ENCODE data around the gene DNAI4.
"Not testable (repeated sequence)": the region's sequence is repeated elsewhere in the genome, so short reads cannot be mapped to it uniquely, and the experiment has no call there.

DNAI4 gene

DNA sequence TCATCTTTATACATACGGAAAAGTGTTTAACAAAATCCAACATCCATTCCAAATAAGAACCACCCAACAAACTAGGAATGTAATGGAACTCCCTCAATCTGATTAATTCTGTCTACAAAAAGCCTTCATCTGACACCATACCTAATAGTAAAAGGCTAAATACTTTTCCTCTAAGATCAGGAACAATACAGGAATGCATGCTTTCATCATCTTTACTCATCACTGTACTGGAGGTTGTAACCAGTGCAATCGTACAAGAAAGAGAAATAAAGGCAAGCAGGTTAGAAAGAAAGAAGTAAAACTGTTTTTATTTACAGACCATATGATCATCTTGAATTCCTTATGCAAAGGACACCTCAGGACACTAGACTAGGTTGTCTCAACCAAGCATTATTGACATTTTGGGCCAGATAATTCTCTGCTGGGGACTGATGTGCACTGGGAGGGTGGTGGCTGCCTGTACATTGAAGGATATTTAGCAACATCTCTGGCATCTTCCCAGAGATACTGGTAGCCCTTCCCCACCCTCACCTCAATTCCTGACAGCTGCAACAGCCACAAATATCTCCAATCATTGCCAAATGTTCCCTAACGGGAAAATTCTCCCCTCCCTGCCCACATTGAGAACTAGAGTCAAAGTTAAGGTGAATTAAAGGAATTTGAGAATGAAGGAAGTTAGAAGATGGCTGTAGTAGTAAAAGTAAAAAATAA lies 93.0 kb downstream of the DNAI4 start:
- DNase-seq: no peak

DNA sequence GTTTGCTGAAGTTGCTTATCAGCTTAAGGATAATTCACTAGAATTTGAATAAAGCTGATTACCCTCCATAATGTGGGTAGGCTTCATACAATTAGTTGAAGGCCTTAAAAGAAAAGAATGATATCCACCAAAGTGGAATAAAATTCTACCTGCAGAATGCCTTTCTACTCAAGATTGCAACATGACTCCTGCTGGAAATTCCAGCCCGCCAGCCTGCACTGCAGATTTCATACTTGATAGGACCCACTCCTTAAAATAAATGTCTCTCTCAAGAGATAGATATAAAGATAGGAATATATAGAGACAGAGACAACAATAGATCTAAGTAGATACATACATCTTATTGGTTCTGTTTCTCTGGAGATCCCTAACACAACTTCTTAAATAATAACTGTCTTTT lies 99.9 kb downstream of the DNAI4 start:
- DNase-seq: no peak

DNA sequence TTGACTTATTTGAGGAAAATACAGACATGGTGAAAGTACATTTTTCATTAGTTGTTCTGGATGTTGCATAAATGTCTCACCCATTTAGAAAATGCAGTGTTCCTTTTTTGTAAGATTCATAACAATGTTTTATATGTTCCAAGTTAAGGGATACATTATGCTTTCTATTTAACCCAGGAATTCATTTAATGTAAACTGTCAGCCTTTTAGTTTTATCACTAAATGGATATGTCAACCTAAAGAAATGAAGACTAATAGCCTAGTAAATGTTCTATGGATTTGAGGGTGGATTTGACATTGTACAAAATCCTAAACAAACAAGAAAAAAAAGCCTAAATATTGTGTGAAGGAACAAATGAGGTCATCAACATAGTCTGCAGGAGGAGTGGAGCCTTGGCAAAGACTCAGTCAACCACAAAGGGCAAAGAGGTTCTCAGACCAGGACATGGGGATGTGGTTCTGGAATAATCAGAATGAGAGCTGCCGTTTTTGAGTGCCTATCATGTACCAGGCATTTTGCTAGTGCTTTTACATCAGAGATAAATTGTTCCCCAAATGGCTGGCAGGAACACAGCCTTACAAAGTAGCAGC lies 114.8 kb downstream of the DNAI4 start:
- no peak for DNase-seq

DNA sequence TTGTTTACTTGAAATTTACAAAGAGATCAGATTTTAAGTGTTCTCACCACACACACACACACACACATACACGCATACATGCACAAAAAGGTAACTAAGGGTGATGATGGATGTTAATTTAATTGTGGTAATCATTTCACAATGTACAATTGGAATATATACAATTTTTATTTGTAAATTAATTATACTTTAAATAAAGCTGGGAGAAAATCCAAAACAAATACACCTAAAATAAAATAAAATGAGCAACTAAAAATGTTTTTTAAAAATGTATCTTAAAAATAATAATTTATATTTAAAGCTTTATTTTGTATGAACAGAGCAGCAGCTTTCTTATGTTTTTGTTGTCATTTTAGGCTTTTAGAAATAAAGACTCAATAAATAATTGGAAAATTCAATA lies 115.4 kb downstream of the DNAI4 start:
- no peak for DNase-seq

DNA sequence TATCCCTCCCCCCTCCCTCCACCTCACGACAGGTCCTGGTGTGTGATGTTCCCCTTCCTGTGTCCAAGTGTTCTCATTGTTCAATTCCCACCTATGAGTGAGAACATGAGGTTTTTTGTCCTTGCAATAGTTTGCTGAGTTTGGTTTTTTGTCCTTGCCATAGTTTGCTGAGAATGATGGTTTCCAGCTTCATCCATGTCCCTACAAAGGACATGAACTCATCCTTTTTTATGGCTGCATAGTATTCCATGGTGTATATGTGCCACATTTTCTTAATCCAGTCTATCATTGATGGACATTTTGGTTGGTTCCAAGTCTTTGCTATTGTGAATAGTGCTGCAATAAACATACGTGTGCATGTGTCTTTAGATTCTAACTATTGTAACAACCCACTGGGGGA lies 128.8 kb downstream of the DNAI4 start:
- DNase-seq: not testable (repeated sequence)

DNA sequence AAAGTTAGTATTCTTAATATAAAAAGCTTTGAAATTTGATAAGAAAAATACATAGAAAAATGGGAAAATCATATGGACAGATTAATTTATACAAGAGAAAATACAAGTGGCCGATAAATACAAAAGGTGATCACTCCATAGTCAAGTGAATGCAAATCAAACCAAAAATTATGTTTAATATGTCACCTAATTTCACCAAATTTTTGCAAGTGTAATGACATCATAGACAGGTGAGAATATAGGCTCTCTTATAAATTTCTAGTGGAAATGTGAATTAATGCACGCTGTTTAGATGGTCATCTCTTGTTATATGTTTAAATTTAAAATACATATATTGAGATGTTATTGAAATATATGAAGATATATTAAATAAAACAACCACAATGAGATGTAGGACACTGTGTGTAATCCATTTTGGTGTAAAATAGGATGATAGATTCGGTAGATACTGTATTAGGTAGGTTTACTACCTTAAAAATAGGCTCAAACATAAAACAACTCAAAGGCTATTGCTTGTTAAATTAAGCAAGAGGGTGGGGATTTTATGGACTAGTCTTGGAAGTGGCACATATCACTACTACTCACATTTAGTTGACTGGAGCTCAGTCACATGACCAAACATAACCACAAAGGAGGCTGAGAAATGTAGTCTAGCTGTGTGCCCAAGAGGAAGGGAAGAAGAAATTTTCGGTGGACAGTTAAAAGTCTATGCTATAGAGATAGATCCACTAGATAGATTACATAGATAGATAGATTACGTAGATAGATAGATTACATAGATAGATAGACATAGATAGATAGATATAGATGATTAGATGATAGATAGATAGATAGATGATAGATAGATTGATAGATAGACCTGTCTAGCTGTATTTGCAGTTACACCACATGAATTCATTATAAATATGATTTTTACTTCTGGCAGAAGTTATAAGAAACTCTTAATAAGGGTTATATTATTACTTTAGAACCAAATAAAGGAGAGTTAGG lies 132.7 kb downstream of the DNAI4 start:
- no peak for DNase-seq

DNA sequence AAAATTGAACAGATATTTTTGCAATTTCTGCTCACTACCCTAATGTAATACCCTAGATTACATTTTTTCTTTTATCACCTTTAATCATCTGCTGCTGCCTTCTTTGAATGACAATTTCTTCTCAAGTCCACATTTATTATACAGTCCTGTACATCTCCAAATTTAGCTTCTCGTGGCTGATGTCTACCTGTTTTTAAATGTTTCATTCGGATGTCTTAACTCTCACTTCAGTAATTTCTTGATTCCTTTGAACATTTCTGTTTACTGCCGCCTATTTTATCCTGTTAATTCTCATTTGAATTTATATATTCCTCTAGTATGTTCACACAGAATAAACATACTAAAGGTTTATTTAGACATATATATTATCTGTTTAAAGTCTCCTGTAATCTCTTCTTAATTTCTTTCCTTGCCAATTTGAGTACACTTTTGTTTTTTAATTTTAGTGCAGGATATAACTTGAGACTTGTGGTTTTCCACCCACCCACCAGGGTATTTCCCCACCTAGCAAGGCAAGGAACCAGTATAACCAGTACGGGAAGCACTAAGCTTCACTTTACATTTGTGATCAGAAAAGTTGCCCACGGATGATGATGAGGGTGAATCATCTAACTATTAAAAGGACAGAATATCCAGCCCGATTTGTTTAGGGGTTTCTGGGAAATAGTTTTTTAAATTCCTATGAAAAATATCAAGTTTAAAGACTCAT lies 136.3 kb downstream of the DNAI4 start:
- DNase-seq: no peak

DNA sequence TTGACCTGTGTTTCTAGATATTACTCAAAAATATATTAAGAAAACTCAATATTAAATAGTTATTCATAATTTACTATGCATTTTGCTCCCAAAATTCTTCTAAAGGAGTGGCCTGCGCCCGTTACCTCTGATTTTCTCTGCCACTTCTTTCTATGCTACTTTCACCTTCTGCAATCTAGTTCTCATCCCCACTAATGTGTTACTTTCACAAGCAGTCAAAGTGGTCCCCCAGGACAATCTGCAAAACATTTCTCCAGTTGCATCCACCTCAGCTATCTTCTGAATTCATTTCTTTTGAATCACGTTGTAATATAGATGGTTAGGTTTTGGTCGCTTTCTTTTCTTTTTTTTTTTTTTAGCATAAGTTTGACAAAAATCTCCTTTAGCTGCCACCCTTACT lies 137.0 kb downstream of the DNAI4 start:
- no peak for DNase-seq

DNA sequence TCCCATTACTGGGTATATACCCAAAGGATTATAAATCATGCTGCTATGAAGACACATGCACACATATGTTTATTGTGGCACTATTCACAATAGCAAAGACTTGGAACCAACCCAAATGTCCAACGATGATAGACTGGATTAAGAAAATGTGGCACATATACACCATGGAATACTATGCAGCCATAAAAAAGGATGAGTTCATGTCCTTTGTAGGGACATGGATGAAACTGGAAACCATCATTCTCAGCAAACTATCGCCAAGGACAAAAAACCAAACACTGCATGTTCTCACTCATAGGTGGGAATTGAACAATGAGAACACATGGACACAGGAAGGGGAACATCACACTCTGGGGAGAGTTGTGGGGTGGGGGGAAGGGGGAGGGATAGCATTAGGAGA lies 138.9 kb downstream of the DNAI4 start:
- not testable (repeated sequence) for DNase-seq

DNA sequence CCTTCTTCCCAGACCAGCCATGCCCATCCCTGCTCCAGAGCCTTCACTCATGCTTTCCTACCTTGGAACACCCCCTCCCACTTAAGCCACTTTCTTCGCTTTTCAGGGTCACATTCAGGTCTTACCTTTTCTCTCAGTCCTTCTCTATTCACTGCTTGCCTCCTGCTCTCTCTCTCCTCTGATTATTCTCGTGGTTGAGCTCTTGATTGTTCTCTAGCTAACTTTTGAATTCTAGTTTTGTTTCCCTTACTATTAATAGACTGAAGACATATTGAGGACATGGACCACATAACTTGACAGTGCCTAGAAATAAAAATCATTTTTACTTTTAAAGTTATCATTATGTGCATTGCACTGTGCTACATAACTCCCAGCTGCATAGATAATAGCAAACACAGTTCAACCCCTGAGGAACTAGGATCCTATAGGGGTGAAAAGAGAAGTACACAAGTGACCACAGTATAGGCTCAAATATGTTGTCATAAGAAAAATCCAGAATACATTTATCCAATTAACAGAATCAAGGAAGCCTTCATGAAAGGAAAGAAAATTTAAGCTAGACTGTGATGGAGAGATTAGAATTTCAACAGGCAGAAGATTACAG lies 145.1 kb downstream of the DNAI4 start:
- DNase-seq: no peak

DNA sequence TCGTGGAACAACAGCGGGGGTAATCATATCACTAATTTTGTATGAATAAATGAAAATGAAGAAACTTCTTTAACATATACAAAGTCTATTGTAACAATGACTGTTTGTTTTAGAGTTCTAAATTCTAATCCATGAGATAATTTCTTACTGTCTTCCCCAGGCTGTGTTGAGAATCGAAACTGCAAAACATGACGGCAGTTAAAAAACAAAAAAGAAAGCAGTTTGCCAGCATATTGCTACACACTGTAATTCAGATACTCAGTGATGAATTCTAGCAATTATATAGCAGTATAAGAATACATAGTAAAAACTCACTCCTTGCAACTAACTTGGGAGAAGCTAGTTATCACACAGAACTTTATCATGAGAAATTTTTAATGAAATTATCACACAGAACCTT lies 145.7 kb downstream of the DNAI4 start:
- DNase-seq: no peak

DNA sequence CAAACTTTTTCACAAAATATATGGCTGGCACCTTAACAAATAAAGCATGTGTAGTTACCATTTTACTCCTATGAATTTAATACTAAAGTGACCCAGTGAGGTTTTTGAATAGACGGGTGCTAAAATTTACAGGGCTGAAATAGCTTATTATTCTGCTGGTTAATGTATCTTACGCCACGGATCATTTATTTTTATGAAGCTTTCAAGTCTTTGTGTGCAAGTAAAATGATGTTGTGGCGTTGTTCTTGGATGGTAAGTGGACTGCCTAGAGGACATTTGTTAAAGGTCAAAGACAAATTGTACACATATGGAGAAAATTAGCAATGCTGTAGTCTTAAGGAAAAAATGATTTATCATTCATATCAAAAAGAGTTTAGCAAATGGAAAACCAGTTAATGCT lies 146.4 kb downstream of the DNAI4 start:
- DNase-seq: no peak

DNA sequence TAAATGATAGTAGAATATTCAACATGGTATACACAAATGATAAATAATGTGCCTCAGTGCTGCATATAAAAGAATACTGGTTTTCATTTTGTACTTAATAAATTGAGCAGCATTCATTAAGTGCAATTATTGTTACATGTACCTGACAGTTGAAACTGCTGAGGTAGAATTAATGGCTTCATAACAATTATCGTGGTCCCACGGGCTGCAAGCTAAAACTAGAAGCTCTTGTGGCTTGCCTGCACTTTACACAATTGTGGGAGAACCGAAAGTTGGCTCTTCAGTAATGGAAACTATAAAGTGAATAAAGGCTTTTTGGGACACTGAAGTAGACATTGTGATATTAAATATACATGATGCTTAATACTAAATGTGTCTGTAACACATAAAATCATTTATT lies 146.8 kb downstream of the DNAI4 start:
- peak; percentile 89 for DNase-seq

DNA sequence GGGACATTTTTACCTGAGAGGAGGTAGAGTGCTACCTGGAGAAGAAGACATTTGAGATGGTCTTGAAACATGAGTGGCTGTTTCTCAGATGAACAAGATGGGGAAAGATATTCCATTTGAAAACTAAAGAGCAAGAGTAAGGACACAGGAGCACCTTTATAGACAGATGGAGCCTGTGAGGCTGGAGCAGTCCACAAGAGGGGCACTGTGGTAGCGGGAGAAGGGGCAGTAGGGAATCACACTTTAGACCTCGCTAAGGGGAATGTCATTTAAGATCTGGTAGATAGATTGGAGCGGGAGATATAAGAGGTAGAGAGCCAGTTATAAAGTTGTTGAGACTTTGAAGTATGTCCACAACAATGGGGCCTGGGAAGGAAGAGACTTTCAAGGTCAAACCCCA lies 149.0 kb downstream of the DNAI4 start:
- no peak for DNase-seq

DNA sequence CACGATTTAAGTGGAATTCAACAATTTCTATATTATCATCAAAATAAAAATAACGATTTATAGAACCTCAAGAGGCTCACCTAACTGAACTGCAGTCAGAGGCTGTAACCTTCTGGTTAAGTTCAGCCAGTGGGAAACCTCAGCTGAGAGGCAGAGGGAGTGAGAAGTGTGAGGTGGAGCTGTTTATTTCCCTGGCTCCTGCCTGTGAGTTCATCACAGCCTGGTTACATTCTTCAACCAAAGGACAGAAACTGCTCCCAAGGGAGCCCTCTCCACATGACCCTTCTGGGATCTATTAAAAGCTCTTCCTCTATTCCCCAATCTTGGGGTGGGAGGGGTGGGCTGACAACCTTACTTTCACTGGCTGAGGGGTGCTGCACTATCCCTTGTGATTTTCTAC lies 150.2 kb downstream of the DNAI4 start:
- no peak for DNase-seq

DNA sequence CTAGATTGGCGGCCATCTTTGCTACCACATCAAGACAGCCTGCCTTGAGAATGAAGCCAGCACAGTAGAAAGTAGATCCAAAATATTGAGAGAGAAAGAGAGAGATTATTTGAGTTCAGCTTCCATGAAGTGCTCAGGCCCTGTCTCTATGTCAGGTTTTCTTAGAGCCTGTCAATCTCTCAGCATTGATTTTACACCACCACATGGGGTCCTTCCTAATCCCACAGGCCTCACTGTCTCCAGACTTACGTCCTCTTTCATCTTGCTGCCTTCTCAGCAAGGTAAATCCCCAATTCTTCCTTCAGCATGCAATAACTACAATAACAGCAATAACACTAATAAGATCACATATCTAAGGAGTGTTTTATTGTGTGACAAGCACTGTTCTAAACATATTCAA lies 151.4 kb downstream of the DNAI4 start:
- DNase-seq: no peak

DNA sequence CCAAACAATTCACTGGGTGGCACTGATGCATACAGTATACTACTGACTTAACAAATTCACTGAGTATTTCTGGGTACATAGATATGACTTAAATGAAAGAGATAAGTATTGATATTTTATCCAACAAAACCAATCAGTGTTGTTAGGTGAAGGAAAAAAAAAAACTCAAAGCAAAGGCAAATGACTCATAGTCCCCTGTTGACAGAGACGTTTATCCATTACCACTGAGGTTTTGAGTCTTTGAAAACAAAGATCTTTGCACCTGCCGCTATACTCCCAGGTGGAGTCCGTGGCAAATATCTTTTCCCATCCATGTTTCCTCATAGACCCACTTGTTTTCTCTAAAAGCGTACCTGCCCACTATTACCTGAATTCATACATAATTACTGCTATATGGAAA lies 154.0 kb downstream of the DNAI4 start:
- DNase-seq: no peak

DNA sequence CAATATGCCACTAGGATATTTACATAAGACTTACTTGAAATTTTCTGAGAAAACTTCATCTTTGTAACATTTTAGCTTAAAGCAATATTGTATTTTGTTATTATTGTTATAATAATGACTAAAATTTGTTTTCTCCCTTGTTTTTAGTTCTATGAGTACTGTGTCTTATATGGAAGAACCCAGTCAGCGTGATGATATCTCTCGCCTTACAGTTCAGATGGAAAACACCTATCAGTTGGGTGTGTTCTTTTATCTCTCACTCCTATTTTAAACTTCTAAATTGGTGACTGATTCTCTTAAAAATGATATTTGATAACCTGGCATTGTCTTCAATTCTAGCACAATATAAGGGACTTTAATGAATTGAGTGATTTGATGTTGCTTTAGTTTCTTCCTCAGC lies 154.4 kb downstream of the DNAI4 start:
- DNase-seq: no peak

DNA sequence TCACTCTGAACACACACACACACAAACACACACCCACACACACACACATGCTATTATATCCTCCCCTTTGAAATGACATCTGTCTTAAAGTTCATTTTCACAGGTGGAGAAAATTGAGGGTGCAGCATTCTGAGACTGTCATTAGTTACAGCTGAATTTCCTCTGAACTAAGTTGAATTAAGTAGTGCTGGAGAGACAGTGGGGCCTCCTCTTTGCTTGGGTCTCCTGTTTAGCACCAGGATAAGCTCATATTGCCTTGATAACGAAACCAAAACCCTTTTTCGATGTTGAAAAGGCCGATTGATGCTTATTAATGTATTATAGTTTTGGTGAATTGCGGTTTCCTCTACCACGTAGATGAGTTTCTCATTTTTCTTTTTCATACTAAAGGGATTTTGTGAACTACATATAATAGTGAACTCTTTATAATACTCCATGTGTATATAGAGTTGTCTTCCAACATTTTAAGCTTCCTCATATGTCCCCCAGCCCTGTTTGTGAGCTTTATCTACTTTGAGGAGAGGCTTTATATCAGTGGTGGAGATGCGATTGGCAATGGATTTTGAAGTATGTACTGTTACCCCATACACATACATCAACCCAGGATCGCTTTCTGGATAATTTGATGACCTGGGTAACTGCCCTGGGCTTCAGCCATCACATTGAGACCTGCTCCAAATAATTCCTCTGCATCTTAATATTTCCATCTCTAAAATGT lies 155.0 kb downstream of the DNAI4 start:
- DNase-seq: no peak

DNA sequence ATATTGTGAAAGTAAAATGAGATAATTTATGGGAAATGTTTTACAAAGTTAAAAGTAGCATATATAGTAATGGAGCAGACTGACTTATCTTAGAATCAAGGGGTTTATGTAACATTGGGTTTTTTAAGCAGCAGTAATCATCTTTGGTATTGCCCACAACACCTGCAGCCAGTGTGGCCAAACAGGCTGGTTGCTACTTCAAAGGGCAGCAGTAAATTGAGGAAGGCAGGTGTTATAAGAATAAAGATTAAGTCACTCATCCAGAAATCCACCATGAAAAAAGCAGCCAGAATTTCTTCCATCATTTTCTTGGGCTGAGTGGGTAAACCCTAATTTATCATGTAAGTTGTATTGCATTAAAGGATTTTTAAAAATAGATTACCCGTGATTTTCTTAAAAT lies 155.7 kb downstream of the DNAI4 start:
- DNase-seq: no peak

DNA sequence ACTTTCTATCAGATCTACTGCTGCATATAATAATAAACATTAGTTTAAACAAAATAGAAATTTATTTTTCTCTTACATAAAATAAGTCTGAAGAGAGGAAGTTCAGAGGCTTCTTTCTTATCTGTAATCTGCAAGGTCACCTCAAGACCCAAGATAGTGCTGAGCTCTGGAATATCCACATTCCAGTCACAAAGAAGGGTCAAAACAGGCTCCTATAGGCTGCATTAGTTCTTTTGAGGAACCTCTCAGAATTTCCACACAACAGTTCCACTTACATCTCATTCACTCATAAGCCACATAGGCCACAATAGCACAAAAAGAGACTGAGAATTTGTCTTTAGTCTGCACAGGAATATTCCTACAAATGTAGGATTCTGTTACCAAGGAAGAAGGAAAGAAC lies 157.0 kb downstream of the DNAI4 start:
- no peak for DNase-seq

DNA sequence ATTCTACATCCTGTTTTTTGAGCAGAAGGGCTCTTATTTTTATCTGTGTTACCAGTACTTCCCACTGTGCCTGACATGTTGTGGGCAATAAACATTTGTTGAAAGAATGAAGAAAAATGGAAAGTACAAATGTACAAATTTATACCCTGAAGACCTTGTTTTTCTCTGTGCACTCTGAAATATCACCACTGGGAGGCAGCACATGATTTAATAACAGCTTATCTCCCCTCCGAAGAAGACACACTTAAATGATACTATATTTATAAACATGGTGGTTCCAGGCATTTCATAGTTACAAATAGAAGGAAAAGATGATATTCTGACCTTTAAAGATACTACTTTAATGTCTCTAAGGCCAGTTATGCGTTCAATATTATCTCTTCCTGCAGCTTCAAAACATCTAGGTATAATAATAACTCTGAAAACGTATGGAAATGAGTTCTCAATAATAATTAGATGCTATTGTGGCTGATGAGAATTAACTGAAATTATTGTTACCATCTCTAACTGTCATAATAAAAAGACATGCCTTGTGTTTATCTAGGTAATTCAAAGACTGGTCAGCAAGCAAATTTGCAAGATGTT lies 159.6 kb downstream of the DNAI4 start:
- DNase-seq: peak; percentile 81

All from eye (tissue), 1 donor.